GM12892 (cell line): ENCODE data around the gene TMEM147.

ENCODE experiments used
- POLR2A ChIP-seq: IDR thresholded peaks from 2 replicates; pipeline ENCODE4 v1.6.1; 2011; ENCODE audit warnings: low read depth, low read length, control low read depth
- POLR2AphosphoS5 ChIP-seq: IDR thresholded peaks from 2 replicates; pipeline ENCODE4 v1.6.1; 2011; ENCODE audit warnings: low read depth, low read length, control low read depth
- TAF1 ChIP-seq: IDR thresholded peaks from 2 replicates; pipeline ENCODE4 v1.6.1; 2011; ENCODE audit warnings: low read depth, mild to moderate bottlenecking, control low read depth, low read length, borderline replicate concordance

- TF ChIP-seq POLR2AphosphoS5 (no peak), POLR2A (no peak), TAF1 (no peak)
Observed at GRCh38 chr19:35508129-35508528, 37.3 kb upstream of the TMEM147 start.
